SU-DHL-6 (cell line): ENCODE measurements around the gene PRSS50.

Experiments
- EZH2phosphoT487 ChIP-seq: fragments of 200-600 bp; sonication (generic), shearing (Covaris generic); conservative IDR thresholded peaks from 2 replicates; pipeline ENCODE4 v1.6.1; 2018; ENCODE audit warnings: mild to moderate bottlenecking, antibody characterized with exemption, low read length, moderate library complexity, mixed read lengths
- TF ChIP-seq, protein P1 (sequence below): fragments of 200-600 bp; sonication (generic); IDR thresholded peaks from one replicate; pipeline ENCODE4 v1.5.1; 2017; ENCODE audit warnings: antibody characterized with exemption, mild to moderate bottlenecking, low read length, moderate library complexity; ENCODE audit not compliant: insufficient read depth, poor library complexity, severe bottlenecking

GRCh38 chr3:46671541-46672348 lies 45.9 kb downstream of the PRSS50 start:
- TF ChIP-seq, protein P1, sequence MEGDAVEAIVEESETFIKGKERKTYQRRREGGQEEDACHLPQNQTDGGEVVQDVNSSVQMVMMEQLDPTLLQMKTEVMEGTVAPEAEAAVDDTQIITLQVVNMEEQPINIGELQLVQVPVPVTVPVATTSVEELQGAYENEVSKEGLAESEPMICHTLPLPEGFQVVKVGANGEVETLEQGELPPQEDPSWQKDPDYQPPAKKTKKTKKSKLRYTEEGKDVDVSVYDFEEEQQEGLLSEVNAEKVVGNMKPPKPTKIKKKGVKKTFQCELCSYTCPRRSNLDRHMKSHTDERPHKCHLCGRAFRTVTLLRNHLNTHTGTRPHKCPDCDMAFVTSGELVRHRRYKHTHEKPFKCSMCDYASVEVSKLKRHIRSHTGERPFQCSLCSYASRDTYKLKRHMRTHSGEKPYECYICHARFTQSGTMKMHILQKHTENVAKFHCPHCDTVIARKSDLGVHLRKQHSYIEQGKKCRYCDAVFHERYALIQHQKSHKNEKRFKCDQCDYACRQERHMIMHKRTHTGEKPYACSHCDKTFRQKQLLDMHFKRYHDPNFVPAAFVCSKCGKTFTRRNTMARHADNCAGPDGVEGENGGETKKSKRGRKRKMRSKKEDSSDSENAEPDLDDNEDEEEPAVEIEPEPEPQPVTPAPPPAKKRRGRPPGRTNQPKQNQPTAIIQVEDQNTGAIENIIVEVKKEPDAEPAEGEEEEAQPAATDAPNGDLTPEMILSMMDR = no peak
- TF ChIP-seq EZH2phosphoT487 = no peak
